Testis (tissue), 2 donors: Measurements from ENCODE around the gene RUVBL2.

Experiments
- POLR2A ChIP-seq: fragments of 450-650 bp; IDR thresholded peaks from one replicate; pipeline ENCODE4 v1.6.1; 2017; ENCODE audit warnings: antibody characterized with exemption, mild to moderate bottlenecking, moderate library complexity
- TF ChIP-seq, protein P1 (sequence below), 3 experiments: fragments of 450-650 bp in 2 of 3; fragments of 200-600 bp in 1 of 3; sonication (generic) in 1 of 3; IDR thresholded peaks; one replicate each; pipeline ENCODE4 v1.5.1; 2016 to 2019; ENCODE audit warnings: antibody characterized with exemption in 3 of 3, mild to moderate bottlenecking in 2 of 3, moderate library complexity in 1 of 3

DNA sequence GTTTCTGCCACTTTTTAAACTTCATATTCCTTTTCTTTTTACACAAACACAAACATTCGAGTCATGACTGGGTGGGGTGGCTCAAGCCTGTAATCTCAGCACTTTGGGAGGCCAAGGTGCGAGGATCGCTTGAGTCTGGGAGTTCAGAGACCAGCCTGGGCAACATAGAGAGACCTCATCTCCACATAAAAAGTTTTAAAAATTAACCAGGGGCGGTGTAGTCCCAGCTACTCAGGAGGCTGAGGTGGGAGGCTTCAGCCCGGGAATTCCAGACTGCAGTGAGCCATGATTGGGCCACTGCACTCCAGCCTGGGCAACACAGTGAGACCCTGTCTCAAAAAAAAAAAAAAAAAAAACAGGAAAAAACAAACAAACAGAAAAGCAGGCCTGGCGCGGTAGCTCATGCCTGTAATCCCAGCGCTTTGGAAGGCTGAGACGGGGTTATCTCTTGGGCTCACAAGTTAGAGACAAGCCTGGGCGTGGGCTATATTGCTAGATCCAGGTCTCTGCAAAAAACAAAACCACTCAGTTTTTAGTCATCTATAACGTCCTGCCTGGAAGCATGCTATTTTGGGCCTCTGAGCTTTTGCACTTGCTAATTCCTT lies 39.6 kb upstream of the RUVBL2 start:
- TF ChIP-seq, protein P1, sequence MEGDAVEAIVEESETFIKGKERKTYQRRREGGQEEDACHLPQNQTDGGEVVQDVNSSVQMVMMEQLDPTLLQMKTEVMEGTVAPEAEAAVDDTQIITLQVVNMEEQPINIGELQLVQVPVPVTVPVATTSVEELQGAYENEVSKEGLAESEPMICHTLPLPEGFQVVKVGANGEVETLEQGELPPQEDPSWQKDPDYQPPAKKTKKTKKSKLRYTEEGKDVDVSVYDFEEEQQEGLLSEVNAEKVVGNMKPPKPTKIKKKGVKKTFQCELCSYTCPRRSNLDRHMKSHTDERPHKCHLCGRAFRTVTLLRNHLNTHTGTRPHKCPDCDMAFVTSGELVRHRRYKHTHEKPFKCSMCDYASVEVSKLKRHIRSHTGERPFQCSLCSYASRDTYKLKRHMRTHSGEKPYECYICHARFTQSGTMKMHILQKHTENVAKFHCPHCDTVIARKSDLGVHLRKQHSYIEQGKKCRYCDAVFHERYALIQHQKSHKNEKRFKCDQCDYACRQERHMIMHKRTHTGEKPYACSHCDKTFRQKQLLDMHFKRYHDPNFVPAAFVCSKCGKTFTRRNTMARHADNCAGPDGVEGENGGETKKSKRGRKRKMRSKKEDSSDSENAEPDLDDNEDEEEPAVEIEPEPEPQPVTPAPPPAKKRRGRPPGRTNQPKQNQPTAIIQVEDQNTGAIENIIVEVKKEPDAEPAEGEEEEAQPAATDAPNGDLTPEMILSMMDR (IDR thresholded peaks at IDR 0.05): no peak
- TF ChIP-seq POLR2A: no peak
